ENCODE results near the gene C9orf152.

C9orf152 gene

GRCh38 chr9:110157823-110158664 lies 49.9 kb downstream of the C9orf152 start:
- TF ChIP-seq, protein P1, sequence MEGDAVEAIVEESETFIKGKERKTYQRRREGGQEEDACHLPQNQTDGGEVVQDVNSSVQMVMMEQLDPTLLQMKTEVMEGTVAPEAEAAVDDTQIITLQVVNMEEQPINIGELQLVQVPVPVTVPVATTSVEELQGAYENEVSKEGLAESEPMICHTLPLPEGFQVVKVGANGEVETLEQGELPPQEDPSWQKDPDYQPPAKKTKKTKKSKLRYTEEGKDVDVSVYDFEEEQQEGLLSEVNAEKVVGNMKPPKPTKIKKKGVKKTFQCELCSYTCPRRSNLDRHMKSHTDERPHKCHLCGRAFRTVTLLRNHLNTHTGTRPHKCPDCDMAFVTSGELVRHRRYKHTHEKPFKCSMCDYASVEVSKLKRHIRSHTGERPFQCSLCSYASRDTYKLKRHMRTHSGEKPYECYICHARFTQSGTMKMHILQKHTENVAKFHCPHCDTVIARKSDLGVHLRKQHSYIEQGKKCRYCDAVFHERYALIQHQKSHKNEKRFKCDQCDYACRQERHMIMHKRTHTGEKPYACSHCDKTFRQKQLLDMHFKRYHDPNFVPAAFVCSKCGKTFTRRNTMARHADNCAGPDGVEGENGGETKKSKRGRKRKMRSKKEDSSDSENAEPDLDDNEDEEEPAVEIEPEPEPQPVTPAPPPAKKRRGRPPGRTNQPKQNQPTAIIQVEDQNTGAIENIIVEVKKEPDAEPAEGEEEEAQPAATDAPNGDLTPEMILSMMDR (IDR thresholded peaks at IDR 0.05; ENCODE audit: low read depth, low read length): no peak
- TF ChIP-seq POLR2A (IDR thresholded peaks at IDR 0.05; ENCODE audit: extremely low read depth, insufficient read length) (no peak), MYC (IDR thresholded peaks at IDR 0.05; ENCODE audit: low read depth, low read length) (no peak), MAX (IDR thresholded peaks at IDR 0.05; ENCODE audit: low read depth, low read length) (no peak)
- no peak for DNase-seq (ENCODE audit: low read depth)
- no peak overlapping the region for H3K4me3 ChIP-seq (ENCODE audit: low read depth, low read length)

GRCh38 chr9:110156902-110157301 lies 51.1 kb downstream of the C9orf152 start:
- TF ChIP-seq POLR2A (IDR thresholded peaks at IDR 0.05; ENCODE audit: extremely low read depth, insufficient read length): no peak
- TF ChIP-seq MYC (IDR thresholded peaks at IDR 0.05; ENCODE audit: low read depth, low read length): peak; percentile 97
- TF ChIP-seq MAX (IDR thresholded peaks at IDR 0.05; ENCODE audit: low read depth, low read length): peak; percentile 99
- TF ChIP-seq, protein P1 (IDR thresholded peaks at IDR 0.05; ENCODE audit: low read depth, low read length): no peak
- DNase-seq (ENCODE audit: low read depth): peak; percentile 97
- H3K4me3 ChIP-seq (ENCODE audit: low read depth, low read length): no peak overlapping the region

GRCh38 chr9:110156416-110156815 lies 51.5 kb downstream of the C9orf152 start:
- TF ChIP-seq, protein P1 (IDR thresholded peaks at IDR 0.05; ENCODE audit: low read depth, low read length): no peak
- TF ChIP-seq POLR2A (IDR thresholded peaks at IDR 0.05; ENCODE audit: extremely low read depth, insufficient read length) (no peak), MYC (IDR thresholded peaks at IDR 0.05; ENCODE audit: low read depth, low read length) (no peak), MAX (IDR thresholded peaks at IDR 0.05; ENCODE audit: low read depth, low read length) (no peak)
- no peak overlapping the region for H3K4me3 ChIP-seq (ENCODE audit: low read depth, low read length)

DNA sequence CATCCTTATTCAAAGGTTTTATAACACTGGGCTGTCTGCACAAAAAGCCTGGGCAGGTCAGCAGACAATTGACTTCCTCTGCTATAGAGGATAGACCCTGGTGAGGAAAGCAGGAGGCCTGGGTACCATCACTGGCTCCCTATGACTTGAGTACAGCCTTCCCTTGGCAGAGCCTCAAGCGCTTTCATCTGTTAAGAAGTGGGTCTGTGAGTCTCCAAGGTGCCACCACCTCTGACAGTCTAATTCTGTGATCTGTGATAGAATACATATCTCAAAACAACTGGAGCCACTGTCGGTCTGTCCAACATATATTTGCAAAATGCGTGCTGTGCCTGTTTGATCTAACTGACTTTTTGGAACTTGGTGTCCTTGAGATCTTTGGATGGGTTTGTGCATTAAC lies 52.2 kb downstream of the C9orf152 start:
- DNase-seq (ENCODE audit: low read depth): no peak
- TF ChIP-seq POLR2A (IDR thresholded peaks at IDR 0.05; ENCODE audit: extremely low read depth, insufficient read length) (no peak), MAX (IDR thresholded peaks at IDR 0.05; ENCODE audit: low read depth, low read length) (no peak), MYC (IDR thresholded peaks at IDR 0.05; ENCODE audit: low read depth, low read length) (no peak)
- TF ChIP-seq, protein P1 (IDR thresholded peaks at IDR 0.05; ENCODE audit: low read depth, low read length): no peak
- H3K4me3 ChIP-seq (ENCODE audit: low read depth, low read length): no peak overlapping the region

More at GRCh38 chr9:110156416-110156815, 51.5 kb downstream of the C9orf152 start:
- no peak for DNase-seq (ENCODE audit: low read depth)

DNA sequence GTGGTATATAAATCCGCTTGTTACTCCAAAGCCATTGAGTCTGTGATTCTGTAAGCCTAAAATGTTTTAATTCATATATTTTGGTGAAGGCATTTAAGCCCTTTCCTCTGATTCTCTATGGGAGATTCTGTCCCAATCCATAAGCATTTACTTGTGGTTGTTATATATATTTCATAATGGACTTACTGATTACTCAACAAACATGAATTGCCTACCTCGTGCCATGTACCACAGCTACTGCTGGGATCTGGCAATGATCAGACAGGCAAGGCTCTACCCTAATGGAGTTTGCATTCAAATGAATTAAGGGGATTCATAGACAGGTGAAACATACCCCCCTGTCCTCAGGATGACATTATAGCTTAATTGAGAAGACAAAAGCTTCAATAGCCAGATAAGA lies 54.5 kb downstream of the C9orf152 start:
- DNase-seq (ENCODE audit: low read depth): peak; percentile 68
- H3K4me3 ChIP-seq (ENCODE audit: low read depth, low read length): no peak overlapping the region

More for the DNA sequence above, 54.5 kb downstream of the C9orf152 start:
- TF ChIP-seq MAX (IDR thresholded peaks at IDR 0.05; ENCODE audit: low read depth, low read length): 0 out of 2 replicates have a peak, but pooled peaks have one; percentile 25
- no peak for TF ChIP-seq POLR2A (IDR thresholded peaks at IDR 0.05; ENCODE audit: extremely low read depth, insufficient read length)
